SHP77 treated with DMSO at 0.1 percent for 48 hours (cell line): ENCODE measurements around the gene CERS6.

Experiments used
- DNase-seq: peaks from one replicate; lab custom pipeline; 2025; lab: John Stamatoyannopoulos, UW

CERS6 gene

GRCh38 chr2:168602846-168603401, 146.9 kb downstream of the CERS6 start:
- no peak for DNase-seq

GRCh38 chr2:168603439-168603961, 147.4 kb downstream of the CERS6 start:
- no peak for DNase-seq

- no peak for DNase-seq
These were observed 148.2 kb downstream of the CERS6 start for GRCh38 chr2:168604252-168604651.

- no peak for DNase-seq
These were observed 151.9 kb downstream of the CERS6 start for GRCh38 chr2:168607992-168608391.

GRCh38 chr2:168608796-168609195, 152.7 kb downstream of the CERS6 start:
- DNase-seq, result no peak

GRCh38 chr2:168611091-168611490, 155.0 kb downstream of the CERS6 start:
- no peak for DNase-seq

- no peak for DNase-seq
These were observed 156.0 kb downstream of the CERS6 start for GRCh38 chr2:168611896-168612650.

- DNase-seq, result no peak
These were observed 156.6 kb downstream of the CERS6 start for GRCh38 chr2:168612719-168613118.

- DNase-seq, result no peak
These were observed 157.5 kb downstream of the CERS6 start for GRCh38 chr2:168613551-168613950.

GRCh38 chr2:168614172-168615018, 158.3 kb downstream of the CERS6 start:
- no peak for DNase-seq

- DNase-seq, result no peak
These were observed 164.5 kb downstream of the CERS6 start for GRCh38 chr2:168620554-168620953.

GRCh38 chr2:168622559-168622958, 166.5 kb downstream of the CERS6 start:
- DNase-seq, result no peak

GRCh38 chr2:168624028-168624427, 168.0 kb downstream of the CERS6 start:
- no peak for DNase-seq

GRCh38 chr2:168626096-168626495, 170.0 kb downstream of the CERS6 start:
- no peak for DNase-seq

- DNase-seq, result no peak
These were observed 170.6 kb downstream of the CERS6 start for GRCh38 chr2:168626647-168627046.

GRCh38 chr2:168632709-168633121, 176.6 kb downstream of the CERS6 start:
- no peak for DNase-seq

- DNase-seq, result no peak
These were observed 177.1 kb downstream of the CERS6 start for GRCh38 chr2:168633200-168633599.

- no peak for DNase-seq
These were observed 177.8 kb downstream of the CERS6 start for GRCh38 chr2:168633895-168634294.

- DNase-seq, result no peak
These were observed 179.0 kb downstream of the CERS6 start for GRCh38 chr2:168635065-168635577.

- DNase-seq, result no peak
These were observed 182.9 kb downstream of the CERS6 start for GRCh38 chr2:168639018-168639417.

GRCh38 chr2:168639441-168639898, 183.4 kb downstream of the CERS6 start:
- no peak for DNase-seq

- DNase-seq, result no peak
These were observed 184.0 kb downstream of the CERS6 start for GRCh38 chr2:168640039-168640438.
